Measurements from ENCODE around the gene HIGD1C.
"Not testable (repeated sequence)": the region's sequence is repeated elsewhere in the genome, so short reads cannot be mapped to it uniquely, and the experiment has no call there.

HIGD1C gene

DNA sequence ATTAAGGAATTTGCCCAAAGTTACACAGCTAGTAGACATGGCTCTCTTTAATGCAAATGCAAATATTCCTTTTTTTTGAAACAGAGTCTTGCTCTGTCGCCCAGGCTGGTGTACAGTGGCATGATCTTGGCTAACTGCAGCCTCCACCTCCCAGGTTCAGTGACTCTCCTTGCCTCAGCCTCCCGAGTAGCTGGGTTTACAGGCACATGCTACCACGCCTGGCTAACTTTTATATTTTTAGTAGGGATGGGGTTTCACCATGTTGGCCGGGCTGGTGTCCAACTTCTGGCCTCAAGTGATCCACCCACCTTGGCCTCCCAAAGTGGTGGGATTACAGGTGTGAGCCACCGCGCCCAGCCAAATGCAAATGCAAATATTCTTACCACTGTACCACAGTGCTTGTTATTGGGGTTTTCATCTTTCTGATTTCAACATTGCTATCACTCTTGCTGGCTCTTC is 24.5 kb upstream of the HIGD1C start:
- TF ChIP-seq, protein P1, sequence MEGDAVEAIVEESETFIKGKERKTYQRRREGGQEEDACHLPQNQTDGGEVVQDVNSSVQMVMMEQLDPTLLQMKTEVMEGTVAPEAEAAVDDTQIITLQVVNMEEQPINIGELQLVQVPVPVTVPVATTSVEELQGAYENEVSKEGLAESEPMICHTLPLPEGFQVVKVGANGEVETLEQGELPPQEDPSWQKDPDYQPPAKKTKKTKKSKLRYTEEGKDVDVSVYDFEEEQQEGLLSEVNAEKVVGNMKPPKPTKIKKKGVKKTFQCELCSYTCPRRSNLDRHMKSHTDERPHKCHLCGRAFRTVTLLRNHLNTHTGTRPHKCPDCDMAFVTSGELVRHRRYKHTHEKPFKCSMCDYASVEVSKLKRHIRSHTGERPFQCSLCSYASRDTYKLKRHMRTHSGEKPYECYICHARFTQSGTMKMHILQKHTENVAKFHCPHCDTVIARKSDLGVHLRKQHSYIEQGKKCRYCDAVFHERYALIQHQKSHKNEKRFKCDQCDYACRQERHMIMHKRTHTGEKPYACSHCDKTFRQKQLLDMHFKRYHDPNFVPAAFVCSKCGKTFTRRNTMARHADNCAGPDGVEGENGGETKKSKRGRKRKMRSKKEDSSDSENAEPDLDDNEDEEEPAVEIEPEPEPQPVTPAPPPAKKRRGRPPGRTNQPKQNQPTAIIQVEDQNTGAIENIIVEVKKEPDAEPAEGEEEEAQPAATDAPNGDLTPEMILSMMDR (conservative IDR thresholded peaks at IDR 0.05): no peak
- peak overlapping the region; percentile 89 for H3K27ac ChIP-seq

DNA sequence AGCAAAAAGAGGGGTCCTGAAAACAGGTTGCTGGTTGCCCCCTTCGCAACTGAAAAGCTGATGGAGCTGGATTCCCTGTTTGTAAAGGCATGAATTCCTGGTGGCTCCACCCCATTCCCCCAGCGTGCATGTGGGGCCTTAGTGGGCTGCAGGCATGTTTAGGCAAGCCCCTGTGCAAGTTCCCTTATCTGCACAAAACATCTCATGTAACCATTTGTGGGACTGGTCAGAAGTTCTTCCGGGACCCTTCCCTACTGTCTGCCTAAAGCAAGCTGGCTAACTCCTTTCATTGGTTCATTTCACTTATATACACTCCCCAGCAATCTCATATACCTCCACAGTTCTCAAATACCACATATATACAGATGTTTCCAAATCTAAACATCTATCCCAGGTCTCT is 24.0 kb upstream of the HIGD1C start:
- TF ChIP-seq, protein P1 (conservative IDR thresholded peaks at IDR 0.05): no peak
- H3K27ac ChIP-seq: peak overlapping the region; percentile 89; the same call in 1 of the 2 replicates

GRCh38 chr12:50929831-50930230 is 22.5 kb upstream of the HIGD1C start:
- no peak overlapping the region for H3K27ac ChIP-seq
- TF ChIP-seq, protein P1 (conservative IDR thresholded peaks at IDR 0.05): no peak

DNA sequence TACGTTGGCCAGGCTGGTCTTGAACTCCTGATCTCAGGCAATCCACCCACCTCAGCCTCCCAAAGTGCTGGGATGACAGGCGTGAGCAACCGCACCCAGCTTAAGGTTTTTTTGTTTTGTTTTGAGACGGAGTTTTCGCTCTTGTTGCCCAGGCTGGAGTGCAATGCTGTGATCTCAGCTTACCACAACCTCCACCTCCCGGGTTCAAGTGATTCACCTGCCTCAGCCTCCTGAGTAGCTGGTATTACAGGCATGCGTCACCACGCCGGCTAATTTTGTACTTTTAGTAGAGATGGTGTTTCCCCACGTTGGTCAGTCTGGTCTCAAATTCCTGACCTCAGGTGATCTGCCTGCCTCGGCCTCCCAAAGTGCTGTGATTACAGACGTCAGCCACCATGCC is 21.9 kb upstream of the HIGD1C start:
- H3K27ac ChIP-seq: not testable (repeated sequence)

DNA sequence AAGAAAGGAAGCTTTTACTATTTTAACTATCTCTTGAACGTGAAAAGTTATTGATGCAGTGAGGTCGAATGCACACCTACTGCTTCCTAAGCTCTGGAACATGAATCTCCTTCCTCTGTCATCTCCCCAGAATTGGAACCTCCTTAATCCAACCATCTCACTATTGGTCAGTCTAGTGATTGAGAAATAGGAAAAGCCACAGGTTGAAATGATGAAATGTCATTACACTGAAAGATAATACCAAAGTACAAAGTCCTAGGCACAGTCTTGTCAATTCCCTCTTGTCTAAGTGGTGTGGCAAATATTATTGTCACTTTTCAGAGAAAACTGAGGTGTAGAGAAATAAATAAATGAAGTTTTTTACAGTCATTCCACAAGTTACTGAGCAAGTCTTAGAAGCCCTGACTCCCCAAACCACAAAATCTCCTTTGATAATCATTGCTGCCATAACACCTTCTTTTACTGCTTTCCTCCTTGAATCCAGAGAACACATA is 19.5 kb upstream of the HIGD1C start:
- TF ChIP-seq, protein P1 (conservative IDR thresholded peaks at IDR 0.05): no peak
- H3K27ac ChIP-seq: no peak overlapping the region

- no peak overlapping the region for H3K27ac ChIP-seq
- TF ChIP-seq, protein P1 (conservative IDR thresholded peaks at IDR 0.05): no peak
Measured at GRCh38 chr12:50933459-50934124, 18.8 kb upstream of the HIGD1C start.

DNA sequence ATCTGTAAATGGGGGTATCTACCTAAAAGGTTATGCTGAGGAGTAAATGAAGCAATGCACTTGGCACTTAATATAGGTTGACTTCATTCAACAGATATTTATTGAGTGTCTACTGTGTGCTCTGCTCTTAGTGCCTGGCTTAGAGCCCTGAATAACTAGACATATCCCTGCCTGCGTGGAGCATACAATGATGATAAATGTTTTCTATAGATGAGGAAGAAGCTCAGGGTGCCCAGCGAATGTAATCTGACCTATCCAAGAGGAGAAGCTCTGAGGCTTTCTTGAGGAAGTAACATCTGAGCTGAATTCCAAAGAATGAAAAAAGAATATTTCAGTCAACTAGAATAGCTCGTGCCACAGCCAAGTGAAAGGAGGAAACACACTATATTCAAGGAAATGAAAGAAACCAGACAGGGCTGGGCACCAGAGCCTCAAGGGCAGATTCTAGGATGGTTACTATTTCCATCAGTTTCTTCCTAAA is 17.9 kb upstream of the HIGD1C start:
- TF ChIP-seq, protein P1 (conservative IDR thresholded peaks at IDR 0.05): no peak
- no peak overlapping the region for H3K27ac ChIP-seq
